ENCODE results near the gene CDC37L1.
"Not testable (repeated sequence)": the region's sequence is repeated elsewhere in the genome, so short reads cannot be mapped to it uniquely, and the experiment has no call there.

CDC37L1 gene

DNA sequence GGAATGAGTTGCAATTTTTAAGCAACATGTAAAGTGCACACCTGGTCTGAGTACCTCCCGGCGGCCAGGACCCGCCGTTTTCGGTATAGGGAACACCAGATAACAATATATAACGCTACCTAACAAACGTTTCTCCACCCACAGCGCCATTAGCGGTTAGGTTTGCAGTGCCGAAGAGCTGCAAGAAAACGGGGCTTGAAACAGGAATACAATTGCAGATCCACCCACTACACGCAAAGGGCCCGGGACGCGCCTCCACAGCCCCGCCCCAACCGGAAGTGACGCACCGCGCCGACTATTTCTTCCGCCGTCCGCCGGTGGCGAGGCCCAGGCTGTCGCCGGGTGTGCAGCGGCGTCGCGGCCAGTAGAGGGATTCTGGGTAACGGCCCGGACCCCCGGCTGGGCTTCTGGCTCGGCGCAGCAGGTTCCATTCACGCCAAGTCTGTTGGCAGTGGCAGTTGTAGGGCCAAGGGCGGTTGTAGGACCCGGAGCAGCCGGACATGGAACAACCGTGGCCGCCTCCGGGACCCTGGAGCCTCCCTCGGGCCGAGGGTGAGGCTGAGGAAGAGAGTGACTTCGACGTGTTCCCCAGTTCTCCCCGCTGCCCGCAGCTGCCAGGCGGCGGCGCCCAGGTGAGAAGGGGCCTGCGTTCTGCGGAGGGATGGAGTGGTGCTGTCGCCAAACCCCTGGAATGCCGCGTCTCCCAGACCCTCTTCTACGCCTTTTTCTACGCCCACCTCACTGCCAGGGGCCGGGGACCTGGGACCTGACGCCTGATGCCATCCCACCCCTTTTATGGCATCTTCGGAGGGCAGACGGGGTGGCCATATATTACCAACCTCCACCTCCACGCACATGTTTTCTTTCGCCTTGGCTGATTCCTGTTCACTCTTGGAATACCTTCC is at the start of gene CDC37L1:
Gene CDC37L1 (plus strand): TSS at position 302 of the 905 bp plus-strand sequence. CDS start 199 bp downstream, at position 501.
- in situ Hi-C loops (cut with HindIII; ENCODE audit: low sequenced_read_pairs) = no loop called here

DNA sequence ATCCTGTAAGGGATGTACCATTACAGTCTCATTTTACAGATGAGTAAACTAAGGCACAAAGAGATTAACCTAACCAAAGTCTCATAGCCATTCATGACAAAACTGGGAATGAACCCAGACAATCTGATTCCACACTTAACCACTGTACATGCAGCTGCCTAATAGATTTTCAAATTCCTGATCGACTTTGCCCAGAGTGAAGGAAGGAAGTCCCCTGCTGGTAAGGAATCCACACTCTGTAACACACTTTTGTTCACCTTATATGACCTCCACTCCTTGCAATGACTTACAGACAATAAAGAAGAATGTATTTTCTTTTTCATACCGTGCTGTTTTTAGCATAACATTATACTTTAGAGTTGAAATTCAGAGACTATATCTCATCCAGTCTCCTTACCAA is 48.5 kb upstream of the CDC37L1 start:
- in situ Hi-C loops (cut with HindIII; ENCODE audit: low sequenced_read_pairs) = no loop called here

DNA sequence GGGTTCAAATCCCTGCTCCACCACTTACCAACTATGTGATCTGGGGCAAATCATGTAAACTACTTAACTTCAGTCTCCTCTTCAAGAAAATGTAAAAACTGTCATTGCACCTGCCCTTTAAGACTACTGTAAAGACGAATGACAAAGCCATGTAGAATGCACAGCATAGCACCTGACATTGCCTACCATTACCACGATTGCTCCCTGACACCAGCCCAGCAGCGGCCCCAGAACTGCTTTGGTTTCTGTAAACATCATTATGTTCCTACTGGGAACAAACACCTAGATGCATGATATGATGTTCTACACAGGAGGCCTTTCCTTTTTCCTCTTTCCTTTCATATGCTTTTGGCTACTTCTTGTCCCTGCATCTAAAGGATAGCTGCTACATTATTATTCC is 40.4 kb upstream of the CDC37L1 start:
- in situ Hi-C loops (cut with HindIII; ENCODE audit: low sequenced_read_pairs) = no loop called here

DNA sequence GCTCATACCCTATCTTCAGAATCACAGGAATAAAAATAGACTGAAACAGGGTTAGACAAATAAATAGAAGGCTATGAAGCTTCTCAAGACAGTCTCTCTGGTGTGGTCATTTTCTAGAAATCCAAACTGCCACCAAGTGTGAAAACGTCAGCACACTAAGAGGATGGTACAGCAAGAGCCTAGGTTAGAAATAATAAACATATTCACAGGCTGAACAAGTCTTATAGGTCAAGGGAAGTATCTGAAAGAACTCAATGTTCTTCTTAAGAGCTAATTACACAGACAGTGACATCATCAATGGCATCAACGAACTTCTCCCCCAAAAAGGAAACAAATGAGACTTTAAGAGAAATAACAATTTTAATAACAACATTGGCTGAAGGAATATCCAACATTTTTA is 39.9 kb upstream of the CDC37L1 start:
- in situ Hi-C loops (cut with HindIII; ENCODE audit: low sequenced_read_pairs) = no loop called here

DNA sequence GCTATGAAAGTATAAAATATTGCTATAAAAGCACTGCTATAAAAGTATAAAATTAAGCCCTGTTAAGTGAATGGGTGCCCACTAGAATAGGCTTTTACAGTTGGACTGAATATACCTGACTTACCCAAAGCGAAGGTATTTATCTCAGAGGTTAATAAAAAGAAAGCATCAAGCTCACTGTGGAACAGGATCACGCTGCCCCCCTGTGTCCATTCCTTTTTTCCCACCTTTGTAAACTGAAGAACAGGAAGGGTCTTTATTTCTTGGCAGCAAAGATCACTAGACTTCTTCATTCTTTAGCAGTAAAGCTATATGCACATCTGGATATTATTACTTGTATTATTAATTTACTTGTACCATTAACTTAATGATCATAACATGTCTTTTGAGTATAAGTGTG is 39.3 kb upstream of the CDC37L1 start:
- in situ Hi-C loops (cut with HindIII; ENCODE audit: low sequenced_read_pairs) = no loop called here

DNA sequence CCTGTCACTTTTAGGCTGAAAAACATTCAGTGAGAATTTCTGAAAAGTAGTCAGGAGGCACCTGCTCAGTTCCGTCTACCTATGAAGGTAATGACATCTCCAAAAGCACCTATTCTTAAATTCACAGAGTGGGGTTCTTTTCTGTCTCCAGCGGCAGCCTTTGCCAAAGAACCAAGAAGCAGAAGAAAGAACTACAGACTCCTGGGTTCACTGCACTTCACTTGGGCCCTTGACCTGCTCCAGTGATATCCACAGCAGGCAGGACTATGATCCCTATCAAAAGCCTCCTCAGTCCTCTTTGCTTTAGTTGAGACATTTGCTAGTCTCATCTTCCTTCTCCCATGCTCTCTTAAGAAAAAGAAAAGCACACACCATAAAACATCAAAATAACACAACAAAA is 37.0 kb upstream of the CDC37L1 start:
- in situ Hi-C loops (cut with HindIII; ENCODE audit: low sequenced_read_pairs) = no loop called here

DNA sequence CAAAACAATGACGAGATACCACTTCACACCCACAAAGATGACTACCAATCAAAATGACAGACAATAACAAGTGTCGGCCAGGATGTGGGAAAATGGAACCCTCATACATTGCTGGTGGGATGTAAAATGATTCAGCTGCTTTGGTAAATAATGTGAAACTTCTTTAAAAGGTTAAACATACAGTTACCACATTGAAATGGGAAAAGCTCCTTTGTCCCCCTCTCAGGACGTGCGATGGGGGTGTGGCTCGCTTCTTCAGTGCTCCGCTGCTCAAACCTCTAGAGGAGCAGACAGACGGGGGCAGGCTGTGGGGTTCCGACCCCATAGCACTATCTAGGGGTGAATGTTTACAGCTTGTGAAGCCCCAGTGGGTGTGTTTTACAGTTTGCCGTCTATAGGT is 25.3 kb upstream of the CDC37L1 start:
- in situ Hi-C loops (cut with HindIII; ENCODE audit: low sequenced_read_pairs) = no loop called here

DNA sequence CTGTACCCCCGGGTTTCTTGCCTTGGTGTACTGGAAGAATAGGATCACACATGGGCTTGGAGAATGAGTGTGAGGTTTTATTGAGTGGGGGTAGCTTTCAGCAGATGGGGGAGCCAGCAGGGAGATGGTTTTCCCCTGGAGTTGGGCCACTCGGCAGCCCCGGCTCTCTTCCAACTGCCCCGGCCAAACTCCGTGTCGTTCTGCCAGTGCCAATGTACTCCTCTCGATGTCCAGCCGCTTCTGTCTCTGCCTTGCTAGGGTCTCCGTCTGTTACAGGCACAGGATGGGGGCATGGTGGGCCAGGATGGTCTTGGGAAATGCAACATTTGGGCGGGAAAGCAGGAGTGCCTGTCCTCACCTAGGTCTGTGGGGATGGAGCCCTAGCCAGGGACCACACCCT is 24.8 kb upstream of the CDC37L1 start:
- in situ Hi-C loops (cut with HindIII; ENCODE audit: low sequenced_read_pairs) = no loop called here

DNA sequence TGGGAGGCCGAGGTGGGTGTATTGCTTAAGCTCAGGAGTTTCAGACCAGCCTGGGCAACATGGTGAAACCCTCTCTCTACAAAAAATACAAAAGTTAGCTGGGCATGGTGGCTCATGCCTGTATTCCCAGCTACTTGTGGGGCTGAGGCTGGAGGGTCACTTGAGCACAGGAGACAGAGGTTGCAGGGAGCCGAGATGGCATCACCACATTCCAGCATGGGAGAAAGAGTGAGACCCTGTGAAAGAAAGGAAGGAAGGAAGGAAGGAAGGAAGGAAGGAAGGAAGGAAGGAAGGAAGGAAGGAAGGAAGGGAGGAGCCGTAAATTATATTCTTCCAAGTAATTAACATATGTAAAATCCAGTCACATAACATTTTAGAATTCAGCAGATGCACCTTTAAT is 23.2 kb upstream of the CDC37L1 start:
- in situ Hi-C loops (cut with HindIII; ENCODE audit: low sequenced_read_pairs) = not testable (repeated sequence)

DNA sequence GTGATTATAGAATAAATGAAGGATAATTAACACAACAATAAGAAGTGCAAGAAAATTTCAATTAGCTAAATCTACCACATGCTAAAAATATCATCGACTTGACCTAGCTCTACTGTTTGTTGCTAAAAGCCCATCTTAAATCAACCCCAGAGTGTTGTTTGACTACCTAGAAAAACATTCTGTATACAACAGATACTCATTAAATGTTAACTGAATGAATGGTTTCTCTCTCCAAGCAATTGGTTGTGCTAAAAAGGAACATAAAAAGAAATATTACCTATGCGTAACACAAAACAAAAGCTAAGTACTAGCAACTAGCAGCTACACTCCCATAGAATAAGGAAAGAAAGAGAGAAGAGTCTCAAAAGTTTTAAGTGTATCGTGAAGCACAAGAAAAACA is 22.7 kb upstream of the CDC37L1 start:
- in situ Hi-C loops (cut with HindIII; ENCODE audit: low sequenced_read_pairs) = no loop called here

DNA sequence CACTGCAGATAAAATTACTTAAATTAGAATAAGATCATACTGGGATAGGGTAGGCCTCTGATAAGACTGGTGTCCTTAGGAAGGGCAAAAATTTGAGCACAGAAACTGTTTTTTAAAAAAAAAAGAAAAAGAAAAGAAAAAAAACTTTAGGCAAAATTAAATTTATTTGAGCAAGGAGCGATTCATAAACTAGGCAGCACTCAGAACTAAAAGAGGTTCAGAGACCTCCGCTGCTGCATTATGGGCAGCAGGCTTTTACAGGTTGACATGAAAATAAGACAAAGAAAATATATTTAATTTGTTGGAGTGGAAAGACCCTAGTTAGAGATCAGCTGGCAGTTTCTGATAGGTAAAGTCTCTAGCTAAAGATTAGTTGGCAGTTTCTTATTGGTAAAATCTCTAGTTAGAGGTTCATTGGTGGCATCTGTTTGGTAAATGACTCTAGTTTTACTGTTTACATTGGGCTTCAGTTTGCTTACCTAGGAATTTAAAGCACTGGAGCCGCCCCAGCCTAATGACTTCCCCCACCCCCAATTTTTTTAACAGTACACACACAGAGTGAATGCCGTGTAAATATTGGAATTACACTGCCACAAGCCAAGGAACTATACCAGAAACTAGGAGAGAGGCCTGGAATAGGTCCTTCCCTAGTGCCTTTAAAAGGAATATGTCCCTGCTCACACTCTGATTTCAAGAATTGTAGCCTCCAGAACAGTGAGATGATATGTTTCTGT is 21.8 kb upstream of the CDC37L1 start:
- in situ Hi-C loops (cut with HindIII; ENCODE audit: low sequenced_read_pairs) = no loop called here

DNA sequence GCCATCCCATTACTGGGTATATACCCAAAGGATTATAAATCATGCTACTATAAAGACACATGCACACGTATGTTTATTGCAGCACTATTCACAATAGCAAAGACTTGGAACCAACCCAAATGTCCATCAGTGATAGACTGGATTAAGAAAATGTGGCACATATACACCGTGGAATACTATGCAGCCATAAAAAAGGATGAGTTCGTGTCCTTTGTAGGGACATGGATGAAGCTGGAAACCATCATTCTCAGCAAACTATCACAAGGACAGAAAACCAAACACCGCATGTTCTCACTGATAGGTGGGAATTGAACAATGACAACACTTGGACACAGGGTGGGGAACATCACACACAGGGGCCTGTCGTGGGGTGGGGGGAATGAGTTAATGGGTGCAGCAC is 18.7 kb upstream of the CDC37L1 start:
- in situ Hi-C loops (cut with HindIII; ENCODE audit: low sequenced_read_pairs) = not testable (repeated sequence)

DNA sequence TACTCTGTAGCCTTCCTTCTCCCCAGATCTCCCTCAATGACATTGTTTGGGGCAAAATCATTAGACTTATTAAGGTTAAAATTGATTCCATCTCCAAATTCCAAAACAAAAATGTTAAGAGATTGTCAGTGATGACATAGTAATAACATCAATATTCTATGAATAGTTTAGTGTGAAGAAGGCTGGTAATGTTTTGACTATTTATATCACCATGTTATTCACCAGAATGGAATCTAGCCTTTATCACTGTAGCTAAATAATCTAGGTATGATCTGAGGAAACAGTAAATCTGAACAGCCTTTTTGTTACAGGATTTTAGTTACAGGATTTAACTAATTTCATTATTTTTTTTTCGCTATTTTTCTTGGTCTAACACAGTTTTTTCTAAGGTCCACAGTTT is 18.2 kb upstream of the CDC37L1 start:
- in situ Hi-C loops (cut with HindIII; ENCODE audit: low sequenced_read_pairs) = no loop called here

DNA sequence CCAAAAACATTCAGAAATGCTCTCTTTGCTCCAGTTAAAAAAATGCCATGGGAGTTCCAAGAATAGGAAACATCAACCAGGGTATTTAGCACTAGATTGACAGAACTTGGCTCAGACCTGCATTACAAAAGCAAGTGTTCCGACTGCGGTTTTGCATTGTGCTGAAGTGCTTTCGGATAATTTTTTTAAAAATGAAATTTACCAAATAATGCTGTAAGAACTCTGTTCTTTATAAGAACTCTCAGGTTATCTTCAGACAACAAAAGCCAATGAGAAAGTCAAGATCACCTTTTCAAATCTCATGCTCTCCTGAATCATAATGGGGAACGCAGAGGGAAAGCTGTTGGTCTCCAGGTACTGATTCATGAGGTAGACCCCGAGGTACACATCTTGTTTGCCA is 17.8 kb upstream of the CDC37L1 start:
- in situ Hi-C loops (cut with HindIII; ENCODE audit: low sequenced_read_pairs) = no loop called here

DNA sequence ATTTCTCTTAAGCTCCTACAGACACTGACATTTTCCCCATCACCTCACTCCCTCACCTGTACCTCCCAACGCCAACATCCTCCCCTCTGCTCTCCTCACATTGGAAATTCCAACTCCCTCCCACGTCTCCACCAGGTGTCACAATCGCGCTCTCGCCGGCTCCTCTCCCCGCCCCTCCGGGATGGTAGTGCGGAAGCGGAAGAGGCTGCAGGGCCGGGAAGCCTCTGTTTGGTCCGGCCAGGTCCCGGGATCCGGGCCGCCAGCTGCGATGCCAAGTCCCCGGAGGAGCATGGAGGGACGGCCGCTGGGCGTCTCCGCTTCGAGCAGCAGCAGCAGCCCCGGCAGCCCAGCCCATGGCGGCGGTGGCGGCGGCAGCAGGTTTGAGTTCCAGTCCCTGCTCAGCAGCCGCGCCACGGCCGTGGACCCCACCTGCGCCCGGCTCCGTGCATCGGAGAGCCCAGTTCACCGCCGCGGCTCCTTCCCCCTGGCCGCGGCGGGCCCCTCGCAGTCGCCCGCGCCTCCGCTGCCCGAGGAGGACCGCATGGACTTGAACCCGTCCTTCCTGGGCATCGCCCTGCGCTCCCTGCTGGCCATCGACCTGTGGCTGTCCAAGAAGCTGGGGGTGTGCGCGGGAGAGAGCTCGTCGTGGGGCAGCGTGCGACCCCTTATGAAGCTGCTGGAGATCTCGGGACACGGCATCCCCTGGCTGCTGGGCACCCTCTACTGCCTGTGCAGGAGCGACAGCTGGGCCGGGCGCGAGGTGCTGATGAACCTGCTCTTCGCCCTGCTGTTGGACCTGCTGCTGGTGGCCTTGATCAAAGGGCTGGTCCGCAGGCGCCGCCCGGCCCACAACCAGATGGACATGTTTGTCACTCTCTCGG is 17.0 kb upstream of the CDC37L1 start, which contains the start of gene PLPP6:
Gene PLPP6 (plus strand): TSS at position 187 of the 881 bp plus-strand sequence. CDS start 82 bp downstream, at position 269.
- in situ Hi-C loops (cut with HindIII; ENCODE audit: low sequenced_read_pairs) = no loop called here

DNA sequence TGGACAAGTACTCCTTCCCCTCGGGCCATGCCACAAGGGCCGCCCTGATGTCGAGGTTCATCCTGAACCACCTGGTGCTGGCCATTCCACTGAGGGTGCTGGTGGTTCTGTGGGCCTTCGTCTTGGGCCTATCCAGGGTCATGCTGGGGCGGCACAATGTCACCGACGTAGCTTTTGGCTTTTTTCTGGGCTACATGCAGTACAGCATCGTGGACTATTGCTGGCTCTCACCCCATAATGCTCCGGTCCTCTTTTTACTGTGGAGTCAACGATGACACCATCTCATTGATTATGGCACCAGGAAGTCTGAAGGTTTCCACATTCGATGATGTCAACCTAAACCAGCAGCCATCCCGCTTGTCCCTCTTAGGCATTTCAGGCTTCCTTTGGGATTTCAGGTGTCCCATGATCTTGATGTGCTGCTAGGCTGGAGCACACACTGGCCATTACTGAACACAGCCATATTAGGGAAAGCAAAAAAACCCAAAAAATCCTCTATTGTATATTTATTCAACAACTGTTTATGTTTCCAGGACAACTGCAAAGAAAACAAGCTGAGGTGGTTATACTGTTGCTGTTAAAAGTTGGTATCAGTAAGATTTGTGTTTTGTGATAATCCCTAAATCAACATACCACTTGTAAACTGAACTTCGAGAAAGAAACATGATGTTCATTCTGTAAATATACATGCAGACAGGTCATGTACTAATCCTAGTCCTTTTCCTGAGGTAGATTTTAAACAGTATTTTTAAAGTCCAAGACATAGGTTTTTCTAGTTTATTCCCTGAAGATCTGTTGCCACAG is 16.2 kb upstream of the CDC37L1 start:
- in situ Hi-C loops (cut with HindIII; ENCODE audit: low sequenced_read_pairs) = no loop called here

DNA sequence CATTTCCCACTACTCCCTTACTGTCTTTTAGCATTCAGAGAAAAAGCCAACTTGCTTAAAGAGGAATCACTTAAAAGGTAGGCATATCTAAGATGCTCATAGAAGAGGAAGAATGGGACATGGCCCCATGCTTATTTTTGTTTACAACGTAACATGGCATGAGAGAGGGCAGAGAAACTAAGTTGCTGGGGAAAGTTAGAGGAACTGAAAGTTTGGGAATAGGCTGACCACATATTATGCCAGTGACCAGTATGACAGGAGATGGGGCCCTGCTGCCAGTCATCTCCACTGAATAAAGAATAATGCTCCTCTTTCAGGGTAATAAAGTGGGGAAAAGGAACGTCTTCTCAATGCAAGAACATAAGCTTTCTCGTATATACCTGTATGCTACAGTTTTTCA is 15.4 kb upstream of the CDC37L1 start:
- in situ Hi-C loops (cut with HindIII; ENCODE audit: low sequenced_read_pairs) = no loop called here

DNA sequence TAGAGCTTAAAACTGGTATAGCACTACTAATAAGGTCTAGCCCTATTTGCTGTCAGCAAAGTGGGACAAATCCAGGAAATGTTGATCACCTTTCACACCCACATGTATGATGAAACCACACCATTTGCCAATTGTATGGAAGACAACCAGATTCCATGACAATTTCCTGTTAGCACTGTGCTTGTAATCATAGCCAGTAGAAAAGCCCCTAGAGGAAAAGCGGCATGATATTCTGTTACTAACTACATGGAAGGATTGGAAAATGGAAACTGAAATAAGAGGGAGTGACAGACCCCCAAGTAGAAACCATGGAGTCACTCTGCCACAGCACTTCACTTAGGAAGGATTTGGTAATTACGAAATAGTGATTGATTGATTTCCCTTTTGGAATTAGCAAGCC is 14.0 kb upstream of the CDC37L1 start:
- in situ Hi-C loops (cut with HindIII; ENCODE audit: low sequenced_read_pairs) = no loop called here

DNA sequence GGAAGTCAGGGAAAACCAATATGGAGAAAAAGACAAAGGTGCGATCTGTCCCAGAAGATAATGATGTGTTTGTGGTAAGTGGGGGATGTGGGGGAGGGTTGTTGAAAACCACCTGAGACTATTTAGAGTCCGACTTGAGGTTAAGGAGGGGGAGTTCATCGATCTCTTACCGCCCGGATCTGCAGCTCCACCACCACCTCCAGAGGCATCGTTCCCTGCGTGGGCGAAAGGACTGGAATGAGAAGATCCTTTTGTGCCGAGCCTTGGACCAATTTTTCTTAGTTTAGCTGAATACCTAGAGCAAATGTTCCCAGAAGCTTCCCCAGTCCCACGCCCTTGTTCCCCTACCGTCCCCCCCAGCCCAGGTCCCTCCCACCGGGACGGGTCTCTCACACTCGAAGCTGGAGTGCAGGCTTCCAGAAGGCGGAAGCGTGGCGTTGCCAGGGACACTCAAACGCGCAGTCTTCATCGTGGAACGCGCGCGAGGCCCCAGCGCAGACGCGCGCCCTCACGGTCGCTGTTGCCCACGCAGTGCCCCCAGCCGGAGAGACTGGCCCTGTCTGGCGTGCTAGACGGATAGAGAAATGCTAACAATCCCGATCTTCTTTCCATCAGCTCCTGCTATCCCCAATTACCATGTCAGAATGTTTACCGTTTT is 13.2 kb upstream of the CDC37L1 start, which contains the start of gene SPATA6L:
Gene SPATA6L (minus strand): TSS at position 439 of the 658 bp plus-strand sequence. CDS start 230 bp downstream, at position 209.
- in situ Hi-C loops (cut with HindIII; ENCODE audit: low sequenced_read_pairs) = no loop called here

DNA sequence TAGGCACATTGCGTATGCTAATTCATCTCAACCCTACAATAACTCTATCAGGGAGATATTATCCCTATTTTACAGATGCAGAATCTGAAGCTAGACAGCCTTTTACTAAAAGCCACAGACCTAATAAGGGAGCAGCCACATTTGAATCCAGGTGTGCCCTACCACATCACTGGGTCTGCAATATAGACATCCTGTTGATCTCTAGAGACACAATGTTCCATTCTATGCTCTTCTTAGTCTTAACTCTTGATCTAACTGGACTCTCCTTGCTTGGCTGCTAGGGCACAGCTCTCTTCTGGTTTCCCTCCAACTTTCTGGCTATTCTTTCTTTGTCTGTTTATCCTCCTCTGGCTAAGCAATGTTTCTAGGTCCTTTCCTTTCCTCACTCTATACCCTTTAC is 11.7 kb upstream of the CDC37L1 start:
- in situ Hi-C loops (cut with HindIII; ENCODE audit: low sequenced_read_pairs) = no loop called here
